Smooth muscle cell (in vitro differentiated cells): ENCODE measurements around the gene LIPK. TPM values are rescaled to one million over a fixed set of nuclear protein-coding genes. Genes with fewer than 3 reads are reported as not detected.

Experiments used
- DNase-seq: peaks from one replicate; lab custom pipeline; 2025; ENCODE audit not compliant: unreplicated experiment; lab: John Stamatoyannopoulos, UW
- H2AFZ ChIP-seq: fragments of 200-600 bp; sonication (generic); 2 replicates; pipeline ENCODE4 v1.6.0; 2016; ENCODE audit warnings: antibody characterized with exemption, low read depth, mild to moderate bottlenecking
- H3F3A ChIP-seq: fragments of 200-600 bp; sonication (generic); 2 replicates; pipeline ENCODE4 v1.6.0; 2017; ENCODE audit warnings: antibody characterized with exemption, low read depth
- H3K27ac ChIP-seq: fragments of 200-600 bp; sonication (generic); 2 replicates; pipeline ENCODE4 v1.5.1; 2016; ENCODE audit warnings: low read depth, mild to moderate bottlenecking
- H3K27me3 ChIP-seq: fragments of 200-600 bp; sonication (generic); 2 replicates; pipeline ENCODE4 v1.6.1; 2016; ENCODE audit warnings: low read depth, mild to moderate bottlenecking
- H3K36me3 ChIP-seq: fragments of 200-600 bp; sonication (generic); 2 replicates; pipeline ENCODE4 v1.5.1; 2016; ENCODE audit warnings: low read depth
- H3K4me1 ChIP-seq: fragments of 200-600 bp; sonication (generic); 2 replicates; pipeline ENCODE4 v1.5.1; 2016; ENCODE audit warnings: low read depth
- H3K4me2 ChIP-seq: fragments of 200-600 bp; sonication (generic); 2 replicates; pipeline ENCODE4 v1.6.0; 2016; ENCODE audit warnings: mild to moderate bottlenecking
- H3K4me3 ChIP-seq: fragments of 200-600 bp; sonication (generic); 2 replicates; pipeline ENCODE4 v1.5.1; 2016; ENCODE audit warnings: mild to moderate bottlenecking
- H3K79me2 ChIP-seq: fragments of 200-600 bp; sonication (generic); 2 replicates; pipeline ENCODE4 v1.6.0; 2016; ENCODE audit warnings: low read depth, mild to moderate bottlenecking
- H3K9ac ChIP-seq: fragments of 200-600 bp; sonication (generic); 2 replicates; pipeline ENCODE4 v1.6.0; 2016; ENCODE audit warnings: low read depth
- H3K9me3 ChIP-seq: fragments of 200-600 bp; sonication (generic); replicated peaks from 2 replicates; pipeline ENCODE4 v1.5.1; 2016; ENCODE audit warnings: low read depth
- H4K20me1 ChIP-seq: fragments of 200-600 bp; sonication (generic); 2 replicates; pipeline ENCODE4 v1.6.0; 2016; ENCODE audit warnings: low read depth
- WGBS: methylation state at CpG from one replicate; pipeline ENCODE4 v1.1.7; 2016; ENCODE audit warnings: low lambda C conversion rate; 5-methylcytosine and 5-hydroxymethylcytosine counted together
- polyA plus RNA-seq: library from polyadenylated mRNA; unstranded; fragments of >200 nt; fragmentation: Nextera tagmentation; extraction: Ambion mirVana; gene quantifications from 2 replicates; pipeline ENCODE4 v1.2.1, GENCODE V29; 2016
- total RNA-seq: library from RNA; depleted of rRNA; stranded (reverse); fragments of >200 nt; gene quantifications from 2 replicates; pipeline ENCODE4 v1.2.3, GENCODE V29; 2014
- TF ChIP-seq, protein P1 (sequence below): fragments of 200-600 bp; sonication (generic); IDR thresholded peaks from 2 replicates; pipeline ENCODE4 v1.5.1; 2017; ENCODE audit warnings: borderline replicate concordance, mild to moderate bottlenecking, antibody characterized with exemption; ENCODE audit not compliant: insufficient read depth, poor library complexity, severe bottlenecking

Gene LIPK
- total RNA-seq (0.18 and 0.36 TPM in 2 replicates), polyA plus RNA-seq (0.52 TPM in 1 of 2 replicates, not detected in the other)

DNA sequence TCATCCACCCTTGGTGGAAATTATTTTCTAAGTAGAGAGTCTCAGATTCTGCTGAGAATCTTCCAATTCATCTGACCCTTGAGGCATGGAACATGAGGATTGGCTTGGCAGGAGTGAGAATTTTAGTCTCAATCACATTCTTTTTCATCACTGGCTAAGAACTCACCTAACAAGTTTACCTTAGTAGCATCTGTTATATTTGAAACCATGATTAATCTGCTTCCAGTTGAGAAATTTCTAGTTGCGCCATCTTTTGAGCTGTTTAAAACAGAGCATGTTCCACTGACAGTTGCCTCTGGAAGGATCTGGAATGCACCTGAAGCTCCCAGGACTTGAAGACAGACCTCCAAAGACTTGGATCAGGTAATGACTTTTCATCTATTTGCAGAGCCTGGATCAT lies at the start of gene LIPK:
Gene LIPK (plus strand): TSS at position 292 of the 400 bp plus-strand sequence. CDS start 18,295 bp downstream, outside the sequence.
- Histone ChIP-seq H3K79me2 (no peaks in the 10 kb centered on the region), H3K4me1 (peaks cover 14% of the 10 kb centered on the region), H3F3A (no peaks in the 10 kb centered on the region), H2AFZ (no peak within 1 kb of the TSS), H4K20me1 (no peaks in the 10 kb centered on the region), H3K9me3 (no peaks in the 10 kb centered on the region), H3K27me3 (no peaks in the 10 kb centered on the region), H3K4me2 (peak within 1 kb of the TSS; percentile 72), H3K4me3 (no peak within 1 kb of the TSS), H3K9ac (peak within 1 kb of the TSS; percentile 79), H3K36me3 (no peaks in the 10 kb centered on the region), H3K27ac (peak within 1 kb of the TSS; percentile 88)
- WGBS: 89% methylated on average over 1 of the region's 1 CpG
- TF ChIP-seq, protein P1, sequence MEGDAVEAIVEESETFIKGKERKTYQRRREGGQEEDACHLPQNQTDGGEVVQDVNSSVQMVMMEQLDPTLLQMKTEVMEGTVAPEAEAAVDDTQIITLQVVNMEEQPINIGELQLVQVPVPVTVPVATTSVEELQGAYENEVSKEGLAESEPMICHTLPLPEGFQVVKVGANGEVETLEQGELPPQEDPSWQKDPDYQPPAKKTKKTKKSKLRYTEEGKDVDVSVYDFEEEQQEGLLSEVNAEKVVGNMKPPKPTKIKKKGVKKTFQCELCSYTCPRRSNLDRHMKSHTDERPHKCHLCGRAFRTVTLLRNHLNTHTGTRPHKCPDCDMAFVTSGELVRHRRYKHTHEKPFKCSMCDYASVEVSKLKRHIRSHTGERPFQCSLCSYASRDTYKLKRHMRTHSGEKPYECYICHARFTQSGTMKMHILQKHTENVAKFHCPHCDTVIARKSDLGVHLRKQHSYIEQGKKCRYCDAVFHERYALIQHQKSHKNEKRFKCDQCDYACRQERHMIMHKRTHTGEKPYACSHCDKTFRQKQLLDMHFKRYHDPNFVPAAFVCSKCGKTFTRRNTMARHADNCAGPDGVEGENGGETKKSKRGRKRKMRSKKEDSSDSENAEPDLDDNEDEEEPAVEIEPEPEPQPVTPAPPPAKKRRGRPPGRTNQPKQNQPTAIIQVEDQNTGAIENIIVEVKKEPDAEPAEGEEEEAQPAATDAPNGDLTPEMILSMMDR: no peak
- DNase-seq: no peak

GRCh38 chr10:88657901-88658300 lies 48.1 kb upstream of the LIPK start:
- Histone ChIP-seq H3K9me3 (no peaks in the 10 kb centered on the region), H4K20me1 (no peaks in the 10 kb centered on the region), H3K36me3 (no peaks in the 10 kb centered on the region), H3F3A (no peaks in the 10 kb centered on the region), H2AFZ (no peak overlapping the region), H3K79me2 (no peaks in the 10 kb centered on the region), H3K4me1 (no peaks in the 10 kb centered on the region), H3K9ac (no peak overlapping the region), H3K4me3 (no peak overlapping the region), H3K4me2 (no peak overlapping the region), H3K27me3 (peaks cover 11% of the 10 kb centered on the region), H3K27ac (no peak overlapping the region)
- TF ChIP-seq, protein P1: no peak
- 53% methylated on average over 1 of the region's 1 CpG for WGBS
- no peak for DNase-seq

GRCh38 chr10:88659725-88660597 lies 46.1 kb upstream of the LIPK start:
- Histone ChIP-seq H2AFZ (no peak overlapping the region), H3K4me3 (no peak overlapping the region), H3K27ac (no peak overlapping the region), H3K4me2 (no peak overlapping the region), H3F3A (no peaks in the 10 kb centered on the region), H4K20me1 (no peaks in the 10 kb centered on the region), H3K9ac (no peak overlapping the region), H3K36me3 (no peaks in the 10 kb centered on the region), H3K9me3 (no peaks in the 10 kb centered on the region), H3K79me2 (no peaks in the 10 kb centered on the region), H3K27me3 (peaks cover 11% of the 10 kb centered on the region), H3K4me1 (no peaks in the 10 kb centered on the region)
- no peak for DNase-seq
- WGBS: 87% methylated on average over 3 of the region's 3 CpGs
- TF ChIP-seq, protein P1: no peak

DNA sequence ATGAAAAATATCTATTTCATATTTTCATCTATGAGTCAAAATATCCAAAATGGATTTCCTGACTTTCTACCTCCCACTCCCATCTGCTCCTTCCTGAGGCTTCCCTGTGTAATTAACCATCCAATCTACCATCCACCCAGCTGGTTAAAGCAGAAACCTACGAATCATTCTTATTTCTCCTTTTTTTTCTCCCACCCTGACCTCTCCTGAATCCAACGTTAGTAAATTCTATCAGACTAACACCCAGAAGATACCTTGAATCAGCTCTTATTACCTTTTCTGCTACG lies 45.5 kb upstream of the LIPK start:
- WGBS: 77% methylated on average over 3 of the region's 3 CpGs

More for the DNA sequence above, 45.5 kb upstream of the LIPK start:
- Histone ChIP-seq H3K36me3 (no peaks in the 10 kb centered on the region), H3K27me3 (peaks cover 11% of the 10 kb centered on the region), H3K79me2 (no peaks in the 10 kb centered on the region), H3F3A (no peaks in the 10 kb centered on the region), H3K27ac (no peak overlapping the region), H3K4me2 (no peak overlapping the region), H2AFZ (no peak overlapping the region), H3K9me3 (no peaks in the 10 kb centered on the region), H4K20me1 (no peaks in the 10 kb centered on the region), H3K9ac (no peak overlapping the region), H3K4me3 (no peak overlapping the region), H3K4me1 (no peaks in the 10 kb centered on the region)
- no peak for DNase-seq
- TF ChIP-seq, protein P1: no peak
